ENCODE data around the gene CTSW.
A peak's percentile ranks its signal among the peaks of the same experiment; 100 is the strongest.

DNA sequence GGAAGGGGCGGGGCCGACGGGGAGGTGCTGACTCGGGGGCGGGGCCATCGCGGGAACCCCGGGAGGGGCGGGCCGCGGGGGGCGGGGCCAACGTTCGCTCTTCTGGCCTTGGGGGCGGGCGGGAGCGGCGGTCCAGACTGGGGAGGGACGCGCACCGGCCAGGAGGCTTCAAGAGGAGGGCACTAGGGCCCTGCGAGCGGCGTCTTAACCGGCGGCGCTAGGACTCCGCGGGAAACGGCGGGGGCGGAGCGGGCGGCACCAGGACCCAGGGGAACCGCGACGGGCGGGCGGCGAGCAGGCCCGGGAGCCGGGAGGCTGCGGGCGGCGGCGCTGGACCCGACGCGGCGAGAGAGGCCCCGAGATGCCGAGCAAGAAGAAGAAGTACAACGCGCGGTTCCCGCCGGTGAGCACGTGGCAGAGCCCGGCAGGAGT is 39.5 kb downstream of the CTSW start, which contains the start of gene DRAP1:
- TF ChIP-seq, protein P1, sequence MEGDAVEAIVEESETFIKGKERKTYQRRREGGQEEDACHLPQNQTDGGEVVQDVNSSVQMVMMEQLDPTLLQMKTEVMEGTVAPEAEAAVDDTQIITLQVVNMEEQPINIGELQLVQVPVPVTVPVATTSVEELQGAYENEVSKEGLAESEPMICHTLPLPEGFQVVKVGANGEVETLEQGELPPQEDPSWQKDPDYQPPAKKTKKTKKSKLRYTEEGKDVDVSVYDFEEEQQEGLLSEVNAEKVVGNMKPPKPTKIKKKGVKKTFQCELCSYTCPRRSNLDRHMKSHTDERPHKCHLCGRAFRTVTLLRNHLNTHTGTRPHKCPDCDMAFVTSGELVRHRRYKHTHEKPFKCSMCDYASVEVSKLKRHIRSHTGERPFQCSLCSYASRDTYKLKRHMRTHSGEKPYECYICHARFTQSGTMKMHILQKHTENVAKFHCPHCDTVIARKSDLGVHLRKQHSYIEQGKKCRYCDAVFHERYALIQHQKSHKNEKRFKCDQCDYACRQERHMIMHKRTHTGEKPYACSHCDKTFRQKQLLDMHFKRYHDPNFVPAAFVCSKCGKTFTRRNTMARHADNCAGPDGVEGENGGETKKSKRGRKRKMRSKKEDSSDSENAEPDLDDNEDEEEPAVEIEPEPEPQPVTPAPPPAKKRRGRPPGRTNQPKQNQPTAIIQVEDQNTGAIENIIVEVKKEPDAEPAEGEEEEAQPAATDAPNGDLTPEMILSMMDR (IDR thresholded peaks at IDR 0.05): no peak
- TF ChIP-seq POLR2AphosphoS5 (IDR thresholded peaks at IDR 0.05): peak in 2 of 3 donors; percentile 59 to 90
- TF ChIP-seq EP300 (IDR thresholded peaks at IDR 0.05): no peak
- peak in 1 of 2 donors; percentile 25 for TF ChIP-seq POLR2A (IDR thresholded peaks at IDR 0.05)

Data from suprapubic skin (tissue), 4 donors.